ENCODE results near the gene RITA1. TPM values are rescaled to one million over a fixed set of nuclear protein-coding genes. Genes with fewer than 3 reads are reported as not detected.

RITA1 gene
- total and polyA plus RNA-seq, 9 donors = 9.3 to 12.7 (median 10.0) TPM

DNA sequence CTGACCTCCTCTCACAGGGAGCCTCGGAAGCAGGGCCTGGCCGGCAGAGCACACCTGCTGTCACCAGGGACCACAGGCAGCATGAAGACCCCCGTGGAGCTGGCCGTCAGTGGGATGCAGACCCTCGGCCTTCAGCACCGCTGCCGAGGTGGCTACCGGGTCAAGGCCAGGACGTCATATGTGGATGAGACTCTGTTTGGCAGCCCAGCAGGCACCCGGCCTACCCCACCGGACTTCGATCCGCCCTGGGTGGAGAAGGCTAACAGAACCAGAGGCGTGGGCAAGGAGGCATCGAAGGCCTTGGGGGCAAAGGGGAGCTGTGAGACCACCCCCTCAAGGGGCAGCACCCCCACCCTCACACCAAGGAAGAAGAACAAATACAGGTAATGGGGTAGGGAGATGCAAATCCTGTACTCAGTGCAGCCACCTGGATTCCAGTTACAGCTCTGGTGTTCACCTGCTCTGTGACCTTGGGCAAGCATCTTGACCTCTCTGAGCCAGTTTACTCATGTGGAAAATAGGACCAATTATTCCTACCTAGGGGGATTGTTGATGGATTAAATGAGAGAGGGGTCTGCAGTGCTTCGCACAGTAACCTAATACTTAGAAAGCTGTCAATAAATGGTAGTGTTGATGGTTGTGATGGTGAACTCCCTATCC, 1.3 kb downstream of the RITA1 start:
- Histone ChIP-seq H3K36me3 (ENCODE audit: control insufficient read depth, insufficient read depth, low read length) (peaks cover 32% of the 10 kb centered on the region), H3K9me3 (replicated peaks; ENCODE audit: control insufficient read depth, low read depth, low read length) (no peaks in the 10 kb centered on the region), H3K27ac (ENCODE audit: low read length) (no peak overlapping the region), H3K4me3 (ENCODE audit: low read length) (no peak overlapping the region), H3K4me1 (ENCODE audit: control insufficient read depth, insufficient read depth, low read length) (peaks cover 19% of the 10 kb centered on the region), H3K27me3 (ENCODE audit: control insufficient read depth, insufficient read depth, low read length) (no peaks in the 10 kb centered on the region)
- 76% methylated on average over 10 of the region's 16 CpGs for WGBS (ENCODE audit: insufficient coverage)
- no peak for DNase-seq

DNA sequence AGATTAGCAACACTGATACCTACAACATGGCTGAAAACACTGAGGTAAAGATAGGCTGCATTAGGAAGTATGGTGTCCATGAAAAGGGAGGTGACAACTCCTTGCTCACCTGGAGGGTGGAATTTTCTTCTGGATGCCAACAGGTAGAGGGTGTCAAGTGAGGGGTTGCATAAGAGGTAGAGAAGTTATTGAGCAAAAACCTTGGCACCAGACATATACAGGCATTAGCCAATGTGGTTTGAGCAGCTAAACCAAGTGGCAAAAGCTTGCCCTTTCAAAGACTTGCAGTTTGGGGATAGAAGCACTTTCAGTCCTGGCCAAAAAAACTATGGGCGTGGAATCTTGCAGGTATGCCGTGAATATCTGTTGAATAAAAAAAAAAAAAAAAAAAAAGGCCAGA, 3.8 kb downstream of the RITA1 start:
- Histone ChIP-seq H3K27ac (ENCODE audit: low read length) (no peak overlapping the region), H3K4me1 (ENCODE audit: control insufficient read depth, insufficient read depth, low read length) (peaks cover 15% of the 10 kb centered on the region)

GRCh38 chr12:113190761-113191160, 5.2 kb downstream of the RITA1 start:
- DNase-seq = no peak
- WGBS (ENCODE audit: insufficient coverage) = 51% methylated on average over 2 of the region's 4 CpGs
- Histone ChIP-seq H3K27ac (ENCODE audit: low read length) (no peak overlapping the region), H3K4me3 (ENCODE audit: low read length) (no peak overlapping the region), H3K9me3 (replicated peaks; ENCODE audit: control insufficient read depth, low read depth, low read length) (no peaks in the 10 kb centered on the region), H3K27me3 (ENCODE audit: control insufficient read depth, insufficient read depth, low read length) (no peaks in the 10 kb centered on the region), H3K36me3 (ENCODE audit: control insufficient read depth, insufficient read depth, low read length) (peaks cover 36% of the 10 kb centered on the region), H3K4me1 (ENCODE audit: control insufficient read depth, insufficient read depth, low read length) (peaks cover 22% of the 10 kb centered on the region)

More for the DNA sequence above, 3.8 kb downstream of the RITA1 start:
- Histone ChIP-seq H3K36me3 (ENCODE audit: control insufficient read depth, insufficient read depth, low read length) (peaks cover 36% of the 10 kb centered on the region), H3K27me3 (ENCODE audit: control insufficient read depth, insufficient read depth, low read length) (no peaks in the 10 kb centered on the region), H3K9me3 (replicated peaks; ENCODE audit: control insufficient read depth, low read depth, low read length) (no peaks in the 10 kb centered on the region), H3K4me3 (ENCODE audit: low read length) (no peak overlapping the region)
- DNase-seq = no peak
- WGBS (ENCODE audit: insufficient coverage) = 92% methylated on average over 2 of the region's 2 CpGs

- DNase-seq = no peak
- H3K27me3 ChIP-seq (ENCODE audit: control insufficient read depth, insufficient read depth, low read length) = no peaks in the 10 kb centered on the region
- WGBS (ENCODE audit: insufficient coverage) = 89% methylated on average over 19 of the region's 19 CpGs
- no peak overlapping the region for H3K4me3 ChIP-seq (ENCODE audit: low read length)
- no peaks in the 10 kb centered on the region for H3K9me3 ChIP-seq (replicated peaks; ENCODE audit: control insufficient read depth, low read depth, low read length)
- peaks cover 18% of the 10 kb centered on the region for H3K4me1 ChIP-seq (ENCODE audit: control insufficient read depth, insufficient read depth, low read length)
- H3K27ac ChIP-seq (ENCODE audit: low read length) = no peak overlapping the region
- H3K36me3 ChIP-seq (ENCODE audit: control insufficient read depth, insufficient read depth, low read length) = peaks cover 36% of the 10 kb centered on the region
Observed at GRCh38 chr12:113191227-113191626, 5.7 kb downstream of the RITA1 start.

- 19% methylated on average over 3 of the region's 4 CpGs for WGBS (ENCODE audit: insufficient coverage)
- no peak for DNase-seq
- no peaks in the 10 kb centered on the region for H3K9me3 ChIP-seq (replicated peaks; ENCODE audit: control insufficient read depth, low read depth, low read length)
- H3K36me3 ChIP-seq (ENCODE audit: control insufficient read depth, insufficient read depth, low read length) = peaks cover 24% of the 10 kb centered on the region
- H3K4me1 ChIP-seq (ENCODE audit: control insufficient read depth, insufficient read depth, low read length) = peaks cover 14% of the 10 kb centered on the region
- H3K27ac ChIP-seq (ENCODE audit: low read length) = peak overlapping the region; percentile 7
- H3K4me3 ChIP-seq (ENCODE audit: low read length) = no peak overlapping the region
- H3K27me3 ChIP-seq (ENCODE audit: control insufficient read depth, insufficient read depth, low read length) = no peaks in the 10 kb centered on the region
Observed at GRCh38 chr12:113194971-113195391, 9.5 kb downstream of the RITA1 start.

GRCh38 chr12:113195598-113195997, 10.1 kb downstream of the RITA1 start:
- no CpG with 5 or more reads among the region's 13 CpGs for WGBS (ENCODE audit: insufficient coverage)
- no peak for DNase-seq
- H3K4me3 ChIP-seq (ENCODE audit: low read length) = no peak overlapping the region
- H3K4me1 ChIP-seq (ENCODE audit: control insufficient read depth, insufficient read depth, low read length) = peaks cover 14% of the 10 kb centered on the region
- H3K36me3 ChIP-seq (ENCODE audit: control insufficient read depth, insufficient read depth, low read length) = peaks cover 21% of the 10 kb centered on the region
- H3K27ac ChIP-seq (ENCODE audit: low read length) = no peak overlapping the region
- H3K27me3 ChIP-seq (ENCODE audit: control insufficient read depth, insufficient read depth, low read length) = no peaks in the 10 kb centered on the region
- H3K9me3 ChIP-seq (replicated peaks; ENCODE audit: control insufficient read depth, low read depth, low read length) = no peaks in the 10 kb centered on the region

DNA sequence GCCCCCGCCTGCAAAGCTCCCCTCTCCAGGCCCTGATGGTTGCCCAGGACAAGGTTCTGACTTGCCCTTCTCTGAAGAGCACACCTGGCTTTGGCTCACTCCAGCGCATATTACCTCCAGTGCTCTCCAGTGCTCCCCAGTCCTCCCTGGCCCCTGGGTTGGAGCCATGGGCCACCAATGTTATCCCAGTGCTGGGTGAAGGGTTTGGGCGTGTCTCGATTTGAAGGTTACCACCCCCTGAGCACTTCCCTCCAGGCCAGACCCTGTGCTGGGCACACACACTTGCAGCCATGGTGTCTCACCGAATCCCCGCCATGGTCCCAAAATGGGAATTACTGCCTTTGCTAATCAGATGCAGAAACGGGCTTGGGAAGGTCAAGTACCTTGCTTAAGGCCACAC, 11.1 kb downstream of the RITA1 start:
- Histone ChIP-seq H3K4me1 (ENCODE audit: control insufficient read depth, insufficient read depth, low read length) (peaks cover 14% of the 10 kb centered on the region), H3K4me3 (ENCODE audit: low read length) (no peak overlapping the region), H3K36me3 (ENCODE audit: control insufficient read depth, insufficient read depth, low read length) (peaks cover 11% of the 10 kb centered on the region), H3K27me3 (ENCODE audit: control insufficient read depth, insufficient read depth, low read length) (no peaks in the 10 kb centered on the region), H3K9me3 (replicated peaks; ENCODE audit: control insufficient read depth, low read depth, low read length) (no peaks in the 10 kb centered on the region), H3K27ac (ENCODE audit: low read length) (no peak overlapping the region)
- DNase-seq = no peak
- 66% methylated on average over 4 of the region's 7 CpGs for WGBS (ENCODE audit: insufficient coverage)

GRCh38 chr12:113196990-113197389, 11.5 kb downstream of the RITA1 start:
- DNase-seq = peak; percentile 89
- Histone ChIP-seq H3K36me3 (ENCODE audit: control insufficient read depth, insufficient read depth, low read length) (peaks cover 7% of the 10 kb centered on the region), H3K4me3 (ENCODE audit: low read length) (no peak overlapping the region), H3K9me3 (replicated peaks; ENCODE audit: control insufficient read depth, low read depth, low read length) (no peaks in the 10 kb centered on the region), H3K27ac (ENCODE audit: low read length) (no peak overlapping the region), H3K27me3 (ENCODE audit: control insufficient read depth, insufficient read depth, low read length) (no peaks in the 10 kb centered on the region), H3K4me1 (ENCODE audit: control insufficient read depth, insufficient read depth, low read length) (peaks cover 14% of the 10 kb centered on the region)
- whole genome bisulfite sequencing (ENCODE audit: insufficient coverage) = 0% methylated on average over 1 of the region's 4 CpGs

- H3K27ac ChIP-seq (ENCODE audit: low read length) = no peak overlapping the region
- 100% methylated on average over 3 of the region's 8 CpGs for WGBS (ENCODE audit: insufficient coverage)
- no peaks in the 10 kb centered on the region for H3K9me3 ChIP-seq (replicated peaks; ENCODE audit: control insufficient read depth, low read depth, low read length)
- H3K36me3 ChIP-seq (ENCODE audit: control insufficient read depth, insufficient read depth, low read length) = peaks cover under 1% of the 10 kb centered on the region
- no peak overlapping the region for H3K4me3 ChIP-seq (ENCODE audit: low read length)
- no peaks in the 10 kb centered on the region for H3K27me3 ChIP-seq (ENCODE audit: control insufficient read depth, insufficient read depth, low read length)
- no peak for DNase-seq
- peaks cover 14% of the 10 kb centered on the region for H3K4me1 ChIP-seq (ENCODE audit: control insufficient read depth, insufficient read depth, low read length)
Observed at GRCh38 chr12:113197518-113198077, 12.1 kb downstream of the RITA1 start.

GRCh38 chr12:113198296-113198695, 12.8 kb downstream of the RITA1 start:
- Histone ChIP-seq H3K9me3 (replicated peaks; ENCODE audit: control insufficient read depth, low read depth, low read length) (no peaks in the 10 kb centered on the region), H3K27ac (ENCODE audit: low read length) (no peak overlapping the region), H3K27me3 (ENCODE audit: control insufficient read depth, insufficient read depth, low read length) (no peaks in the 10 kb centered on the region), H3K4me1 (ENCODE audit: control insufficient read depth, insufficient read depth, low read length) (peaks cover 14% of the 10 kb centered on the region), H3K4me3 (ENCODE audit: low read length) (no peak overlapping the region), H3K36me3 (ENCODE audit: control insufficient read depth, insufficient read depth, low read length) (no peaks in the 10 kb centered on the region)
- WGBS (ENCODE audit: insufficient coverage) = no CpG with 5 or more reads among the region's 1 CpG
- no peak for DNase-seq

Measured in muscle of leg (tissue), 11 donors.